NCI-H460 (cell line): ENCODE results near the gene CRY2. TPM values are rescaled to one million over a fixed set of nuclear protein-coding genes. Genes with fewer than 3 reads are reported as not detected.

Source experiments
- DNase-seq: peaks from one replicate; pipeline ENCODE4 v3.0.0-alpha.2; 2016; ENCODE audit warnings: low read depth; ENCODE audit errors: extremely low read depth
- total RNA-seq: library from RNA; depleted of rRNA; stranded (reverse); fragments of >200 nt; shearing (Covaris generic); gene quantifications from 2 replicates; pipeline ENCODE4 v1.2.3, GENCODE V29; 2014; rRNA removed

The CRY2 gene
- total RNA-seq, 1 experiment from 2014 or later: 2.8 TPM

DNA sequence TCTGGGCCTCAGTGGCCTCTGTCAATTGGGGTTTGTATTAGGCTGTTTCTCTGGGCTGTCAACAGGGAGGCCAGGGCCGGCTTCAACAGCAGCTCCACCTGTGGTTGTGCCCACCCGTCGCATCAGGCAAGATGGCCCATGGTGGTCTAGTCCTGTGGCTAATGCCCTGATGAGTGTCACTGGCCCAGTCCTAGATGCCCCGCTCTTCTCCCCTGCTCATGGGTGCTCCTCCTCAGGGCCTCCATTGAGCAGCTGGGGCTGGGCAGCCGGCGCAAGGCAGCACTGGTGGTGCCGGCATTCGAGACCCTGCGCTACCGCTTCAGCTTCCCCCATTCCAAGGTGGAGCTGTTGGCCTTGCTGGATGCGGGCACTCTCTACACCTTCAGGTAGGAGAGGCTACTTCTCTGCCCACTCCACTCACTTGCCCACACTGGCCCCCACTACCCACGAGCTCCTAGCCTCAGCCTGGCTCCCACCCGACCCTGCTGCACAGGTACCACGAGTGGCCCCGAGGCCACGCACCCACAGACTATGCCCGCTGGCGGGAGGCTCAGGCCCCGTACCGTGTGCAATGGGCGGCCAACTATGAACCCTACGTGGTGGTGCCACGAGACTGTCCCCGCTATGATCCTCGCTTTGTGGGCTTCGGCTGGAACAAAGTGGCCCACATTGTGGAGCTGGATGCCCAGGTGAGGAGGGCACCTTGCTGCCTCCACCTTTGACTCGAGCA lies 80.6 kb downstream of the CRY2 start:
- DNase-seq: no peak

DNA sequence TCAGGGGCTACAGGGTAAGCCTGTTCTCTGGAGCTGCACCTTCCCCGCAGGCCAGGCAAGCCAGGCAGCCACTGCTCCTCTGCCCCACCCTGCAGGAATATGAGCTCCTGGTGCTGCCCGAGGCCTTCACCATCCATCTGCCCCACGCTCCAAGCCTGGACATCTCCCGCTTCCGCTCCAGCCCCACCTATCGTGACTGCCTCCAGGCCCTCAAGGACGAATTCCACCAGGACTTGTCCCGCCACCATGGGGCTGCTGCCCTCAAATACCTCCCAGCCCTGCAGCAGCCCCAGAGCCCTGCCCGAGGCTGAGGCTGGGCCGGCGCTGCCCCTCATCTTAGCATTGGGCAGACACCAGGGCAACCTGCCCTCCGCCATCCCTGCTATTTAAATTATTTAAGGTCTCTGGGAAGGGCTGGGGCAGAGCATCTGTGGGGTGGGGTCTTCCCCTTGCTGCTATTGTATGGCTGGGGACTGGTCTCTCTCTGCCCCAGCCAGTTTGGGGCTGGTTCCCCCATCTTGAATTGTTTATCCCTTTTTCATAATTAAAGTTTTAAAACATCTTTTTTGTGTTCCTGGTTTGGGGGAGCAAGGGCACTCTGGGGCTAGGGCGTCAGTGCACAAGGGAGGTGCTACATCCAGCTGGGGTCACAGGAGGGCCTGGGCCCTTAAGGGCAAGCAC lies 81.4 kb downstream of the CRY2 start:
- DNase-seq: no peak

DNA sequence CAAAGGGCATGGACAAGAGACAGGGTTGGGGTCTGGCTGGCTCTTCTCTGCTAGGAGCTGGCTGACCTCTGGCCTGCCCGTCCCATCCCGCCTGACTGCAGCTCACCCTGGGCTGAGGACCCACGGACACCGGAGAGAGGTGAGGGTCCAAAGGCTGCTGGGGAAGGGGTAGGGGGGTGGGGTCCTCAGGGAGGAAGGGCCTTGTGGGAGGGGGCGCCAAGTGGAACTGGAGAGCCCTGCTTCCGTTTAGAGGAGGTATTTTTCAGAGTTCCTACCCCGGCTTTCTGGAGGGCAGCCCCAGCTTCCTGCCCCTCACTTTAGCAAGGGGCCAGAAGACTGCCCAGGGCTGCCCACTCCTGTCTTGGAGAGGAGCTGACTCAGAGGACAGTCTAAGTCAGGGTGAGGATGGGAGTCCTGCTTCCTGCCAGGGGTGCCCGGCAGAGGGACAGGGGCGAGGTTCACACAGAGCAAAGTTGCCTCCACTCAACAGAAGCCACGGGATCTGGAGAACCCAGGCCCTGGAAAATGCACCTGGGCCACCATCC lies 82.3 kb downstream of the CRY2 start:
- DNase-seq: no peak

DNA sequence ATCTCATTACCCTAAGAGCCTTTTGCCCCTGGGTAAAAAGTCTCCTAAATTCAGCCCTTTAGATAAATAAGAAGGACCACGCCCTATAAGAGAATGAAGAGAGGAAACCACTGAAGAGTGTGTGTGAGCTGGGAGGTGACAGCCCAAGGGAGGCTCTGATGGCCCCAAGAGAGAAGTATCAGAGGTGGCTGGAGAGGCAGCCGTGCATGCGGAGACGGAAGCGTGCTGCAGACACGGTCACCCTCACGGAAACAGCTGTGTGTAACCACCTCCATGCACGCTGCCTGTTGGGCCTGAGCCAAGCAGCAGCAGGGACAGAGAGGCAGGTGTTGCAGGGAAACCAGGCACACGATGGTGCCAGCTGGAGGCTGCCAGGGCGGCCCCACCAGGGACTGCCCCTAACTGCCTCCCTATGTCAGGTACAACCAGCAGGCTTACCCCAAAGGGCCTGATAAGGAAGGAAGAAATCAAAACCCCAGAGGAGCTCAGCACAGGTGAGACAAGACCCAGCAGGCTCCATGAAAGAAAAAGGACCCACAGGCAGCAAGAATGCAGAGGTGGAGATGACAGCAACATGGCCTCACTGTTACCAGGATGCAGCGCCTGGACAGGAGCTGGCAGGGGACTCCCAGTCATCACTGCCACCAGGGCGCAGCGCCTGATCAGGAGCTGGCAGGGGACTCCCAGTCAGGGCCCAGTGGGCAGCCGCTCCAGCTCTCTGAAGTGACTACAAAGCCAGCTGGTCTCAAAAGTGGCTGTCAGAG lies 82.9 kb downstream of the CRY2 start:
- no peak for DNase-seq

DNA sequence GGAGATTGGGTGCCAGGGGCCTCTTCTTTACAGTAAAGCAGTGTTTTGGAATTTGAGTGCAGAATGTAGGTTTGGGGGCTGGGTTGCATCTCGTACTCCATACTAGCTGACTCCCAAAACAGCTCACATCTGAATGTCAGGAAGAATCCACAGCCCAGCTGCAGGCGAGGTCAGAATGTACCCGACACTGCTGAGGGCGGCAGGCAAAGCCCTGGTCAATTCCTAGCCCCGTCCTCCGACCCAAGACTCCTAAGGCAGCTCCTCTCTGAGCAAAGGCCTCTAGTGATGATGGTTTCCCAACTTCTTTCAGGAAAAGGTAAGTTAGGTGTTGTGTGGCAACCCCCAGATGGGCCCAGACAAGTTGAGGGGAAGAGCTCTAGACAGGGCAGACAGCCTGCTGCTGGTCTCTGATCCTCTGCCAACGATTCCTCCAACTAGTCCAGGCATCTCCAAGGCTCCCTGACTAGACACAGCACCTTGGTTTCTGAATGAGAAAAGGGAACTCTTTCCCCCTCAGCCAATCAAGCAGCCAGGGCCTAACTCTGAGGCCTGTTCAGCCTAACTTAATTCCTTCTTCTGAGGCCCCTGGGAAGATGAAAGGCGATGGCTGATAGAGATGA lies 83.8 kb downstream of the CRY2 start:
- no peak for DNase-seq

DNA sequence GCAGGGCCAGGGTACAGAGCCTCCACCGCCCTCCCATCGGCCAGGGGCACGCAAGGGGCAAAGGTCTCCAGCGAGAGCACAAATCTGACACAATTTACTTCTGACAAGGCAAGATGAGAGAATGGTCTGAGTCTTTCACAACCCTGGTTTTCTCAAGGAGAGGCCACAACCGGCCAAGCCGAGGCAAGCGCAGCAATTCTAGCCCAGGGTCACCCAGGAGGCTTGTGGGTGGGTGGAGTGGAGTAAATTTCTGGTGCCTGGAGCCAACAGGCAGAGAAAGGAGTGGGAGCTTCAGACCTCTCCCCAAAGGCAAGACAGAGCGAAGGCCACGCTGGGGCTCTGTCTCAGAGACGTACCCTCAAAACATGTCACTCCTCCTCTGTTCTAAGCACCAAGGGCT lies 84.5 kb downstream of the CRY2 start:
- no peak for DNase-seq

DNA sequence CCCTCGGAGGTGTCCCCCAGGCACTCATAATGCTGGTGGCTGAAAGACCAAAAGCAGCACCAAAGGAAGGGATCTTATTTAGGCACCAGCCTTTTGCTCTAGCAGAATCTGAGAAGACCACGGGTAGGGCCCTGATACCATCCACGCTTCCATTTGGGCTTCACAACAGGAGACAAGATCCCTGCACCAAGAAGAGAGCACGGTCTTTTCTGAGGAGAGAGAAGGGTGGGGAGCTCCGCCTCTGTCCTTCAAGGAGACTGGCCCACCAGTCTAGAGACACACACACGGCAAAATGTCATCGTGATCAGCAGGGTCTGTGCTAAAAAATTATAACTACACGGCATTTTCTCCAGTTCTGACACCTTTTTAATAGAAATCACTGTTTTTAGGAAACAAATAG lies 84.9 kb downstream of the CRY2 start:
- DNase-seq: no peak

Other genes starting within 250 kb of the CRY2 start
- not detected in 2 replicates for gene CHST1, start 181.9 kb upstream of the CRY2 start, total RNA-seq
- 4.5 and 4.9 TPM in 2 replicates for gene SLC35C1, start 42.3 kb upstream of the CRY2 start, total RNA-seq
- 0.35 and 0.52 TPM in 2 replicates for gene MAPK8IP1, start 38.2 kb downstream of the CRY2 start, total RNA-seq
- gene FREY1, start 59.8 kb downstream of the CRY2 start, total RNA-seq: 0.38 and 0.67 TPM in 2 replicates
- gene PEX16, start 70.4 kb downstream of the CRY2 start, total RNA-seq: 17.0 and 20.8 TPM in 2 replicates
- 0.30 and 3.9 TPM in 2 replicates for gene LARGE2, start 75.2 kb downstream of the CRY2 start, total RNA-seq